Natural killer cell (primary cell): ENCODE data around the gene PRR36. TPM values are rescaled to one million over a fixed set of nuclear protein-coding genes. Genes with fewer than 3 reads are reported as not detected.
A peak's percentile ranks its signal among the peaks of the same experiment; 100 is the strongest.

Source experiments
- ATAC-seq, 3 donors: fragments of 150-1000 bp in 2 of 3; fragments of 200-7000 bp in 1 of 3; cut with Tn5 transposase; 1 replicate in 1 of 3; 2 replicates in 2 of 3; pipeline ENCODE4 v1.10.0; 2021; ENCODE audit warnings: mild to moderate bottlenecking in 2 of 3, moderate library complexity in 2 of 3
- DNase-seq, 2 donors: peaks; one replicate each; pipeline versions ENCODE4 v3.0.0 to v3.0.0-alpha.2; 2013 to 2021; ENCODE audit warnings: mixed read lengths in 1 of 2
- H3K27ac ChIP-seq: one replicate; pipeline ENCODE4 v1.5.1; 2013; ENCODE audit warnings: mild to moderate bottlenecking, low read length
- H3K27me3 ChIP-seq: one replicate; pipeline ENCODE4 v1.6.1; 2013; ENCODE audit warnings: low read length; ENCODE audit not compliant: control insufficient read depth, insufficient read depth
- H3K36me3 ChIP-seq: one replicate; pipeline ENCODE4 v1.6.1; 2013; ENCODE audit warnings: low read length; ENCODE audit not compliant: control insufficient read depth, insufficient read depth
- H3K4me1 ChIP-seq: one replicate; pipeline ENCODE4 v1.6.1; 2013; ENCODE audit warnings: low read length; ENCODE audit not compliant: control insufficient read depth, insufficient read depth
- H3K4me3 ChIP-seq: one replicate; pipeline ENCODE4 v1.5.1; 2013; ENCODE audit warnings: low read length
- H3K9me3 ChIP-seq: one replicate; pipeline ENCODE4 v1.6.1; 2013; ENCODE audit warnings: low read length; ENCODE audit not compliant: control insufficient read depth, insufficient read depth
- H3K27ac Mint-ChIP-seq, 2 donors: one replicate each; pipeline ENCODE4 v1.8.0; 2022; ENCODE audit warnings: mild to moderate bottlenecking in 2 of 2, mixed read lengths in 2 of 2, moderate library complexity in 1 of 2
- H3K27me3 Mint-ChIP-seq, 2 donors: one replicate each; pipeline ENCODE4 v1.8.0; 2022; ENCODE audit warnings: low read depth in 2 of 2, mixed read lengths in 2 of 2
- H3K36me3 Mint-ChIP-seq: one replicate; pipeline ENCODE4 v1.8.0; 2022; ENCODE audit warnings: mixed read lengths
- H3K4me1 Mint-ChIP-seq, 2 donors: one replicate each; pipeline ENCODE4 v1.8.0; 2022; ENCODE audit warnings: mixed read lengths in 2 of 2
- H3K4me3 Mint-ChIP-seq: one replicate; pipeline ENCODE4 v1.8.0; 2022; ENCODE audit warnings: mild to moderate bottlenecking, moderate library complexity, mixed read lengths
- H3K9me3 Mint-ChIP-seq, 2 donors: one replicate each; pipeline ENCODE4 v1.8.0; 2022; ENCODE audit warnings: mixed read lengths in 2 of 2
- CTCF ChIP-seq: fragments of 200-600 bp; IDR thresholded peaks from one replicate; pipeline ENCODE4 v1.8.0; 2022; ENCODE audit warnings: antibody characterized with exemption
- WGBS: methylation state at CpG from one replicate; pipeline ENCODE4 v1.1.7; 2013; ENCODE audit warnings: missing lambda C conversion rate; ENCODE audit not compliant: insufficient coverage; 5-methylcytosine and 5-hydroxymethylcytosine counted together
- intact Hi-C: fragments of 100-400 bp; cut with micrococcal nuclease; formaldehyde crosslinking; loops from one replicate; pipeline ENCODE4 v1.14.2; 2022
- total RNA-seq, 4 donors: library from RNA; stranded (reverse); fragments of 120-200 nt in 1 of 4; gene quantifications; one replicate each; pipeline versions ENCODE4 v1.2.3 to v1.2.4, GENCODE V29; 2013 to 2022

PRR36 gene
- total RNA-seq, 3 donors from 2014 or later (not counting 1 experiment from before 2014, with no cell fraction given) = 0.11 to 0.13 (median 0.12) TPM

GRCh38 chr19:7869453-7869909, 4.7 kb downstream of the PRR36 start:
- Mint-ChIP-seq H3K36me3 (no peaks in the 10 kb centered on the region), H3K27ac (peak overlapping the region; percentile 86 to 89), H3K4me1 (peaks cover 12 to 31% of the 10 kb centered on the region in 2 donors), H3K27me3 (peaks cover 9 to 37% of the 10 kb centered on the region in 2 donors), H3K4me3 (peak overlapping the region; percentile 79), H3K9me3 (no peaks in the 10 kb centered on the region)
- 2% methylated on average over 47 of the region's 47 CpGs for WGBS
- peak; percentile 59 for TF ChIP-seq CTCF
- ATAC-seq = peak; percentile 65 to 85 (median 69)
- H3K9me3 ChIP-seq = peaks cover 4% of the 10 kb centered on the region
- intact Hi-C loops = loop anchor here (1.0 to 2.0 kb wide), 3 partner anchors 33 to 51 kb away; partner anchors contain the start of genes MAP2K7 and SNAPC2
- H3K4me1 ChIP-seq = peaks cover 51% of the 10 kb centered on the region
- H3K27ac ChIP-seq = peak overlapping the region; percentile 25
- DNase-seq = peak; percentile 84 to 90
- H3K36me3 ChIP-seq = no peaks in the 10 kb centered on the region
- H3K4me3 ChIP-seq = peak overlapping the region; percentile 21
- peaks cover 22% of the 10 kb centered on the region for H3K27me3 ChIP-seq

GRCh38 chr19:7868671-7869452, 5.3 kb downstream of the PRR36 start:
- intact Hi-C loops = loop anchor here (1.0 to 2.0 kb wide), 3 partner anchors 34 to 51 kb away; partner anchors contain the start of genes MAP2K7 and SNAPC2
- TF ChIP-seq CTCF = peak; percentile 96
- under 1% methylated on average over 66 of the region's 67 CpGs for WGBS
- H3K36me3 Mint-ChIP-seq = no peaks in the 10 kb centered on the region
- DNase-seq (peak; percentile 86 to 95), ATAC-seq (peak; percentile 74 to 90 (median 80))
- peak overlapping the region; percentile 35 for H3K4me3 ChIP-seq
- peak overlapping the region; percentile 57 for H3K27ac ChIP-seq
- peaks cover 9 to 37% of the 10 kb centered on the region in 2 donors for H3K27me3 Mint-ChIP-seq
- peak overlapping the region; percentile 86 to 89 for H3K27ac Mint-ChIP-seq
- H3K4me1 Mint-ChIP-seq = peaks cover 12 to 31% of the 10 kb centered on the region in 2 donors
- H3K27me3 ChIP-seq = peaks cover 24% of the 10 kb centered on the region
- H3K9me3 Mint-ChIP-seq = no peaks in the 10 kb centered on the region
- H3K9me3 ChIP-seq = peaks cover 4% of the 10 kb centered on the region
- peaks cover 47% of the 10 kb centered on the region for H3K4me1 ChIP-seq
- peak overlapping the region; percentile 83 for H3K4me3 Mint-ChIP-seq
- H3K36me3 ChIP-seq = no peaks in the 10 kb centered on the region

GRCh38 chr19:7868326-7868670, 5.9 kb downstream of the PRR36 start:
- no peak for TF ChIP-seq CTCF
- intact Hi-C loops = loop anchor here (2.0 kb wide), 2 partner anchors 35 to 39 kb away; partner anchors contain the start of gene MAP2K7
- H3K27ac Mint-ChIP-seq = peak overlapping the region; percentile 86 to 89
- ATAC-seq = no peak
- H3K27me3 Mint-ChIP-seq = peaks cover 9 to 37% of the 10 kb centered on the region in 2 donors
- peaks cover 12 to 31% of the 10 kb centered on the region in 2 donors for H3K4me1 Mint-ChIP-seq
- no peaks in the 10 kb centered on the region for H3K9me3 Mint-ChIP-seq
- WGBS = 6% methylated on average over 21 of the region's 21 CpGs
- Histone ChIP-seq H3K9me3 (peaks cover 4% of the 10 kb centered on the region), H3K4me1 (peaks cover 42% of the 10 kb centered on the region), H3K27ac (no peak overlapping the region), H3K36me3 (no peaks in the 10 kb centered on the region), H3K4me3 (peak overlapping the region; percentile 35), H3K27me3 (peaks cover 21% of the 10 kb centered on the region)
- DNase-seq = no peak
- H3K4me3 Mint-ChIP-seq = peak overlapping the region; percentile 83
- no peaks in the 10 kb centered on the region for H3K36me3 Mint-ChIP-seq
